ENCODE results near the gene NDNF. TPM values are rescaled to one million over a fixed set of nuclear protein-coding genes. Genes with fewer than 3 reads are reported as not detected.

Gene NDNF
- polyA plus RNA-seq, 1 of the 3 experiments (the other 2 are of a cell fraction), result not detected

DNA sequence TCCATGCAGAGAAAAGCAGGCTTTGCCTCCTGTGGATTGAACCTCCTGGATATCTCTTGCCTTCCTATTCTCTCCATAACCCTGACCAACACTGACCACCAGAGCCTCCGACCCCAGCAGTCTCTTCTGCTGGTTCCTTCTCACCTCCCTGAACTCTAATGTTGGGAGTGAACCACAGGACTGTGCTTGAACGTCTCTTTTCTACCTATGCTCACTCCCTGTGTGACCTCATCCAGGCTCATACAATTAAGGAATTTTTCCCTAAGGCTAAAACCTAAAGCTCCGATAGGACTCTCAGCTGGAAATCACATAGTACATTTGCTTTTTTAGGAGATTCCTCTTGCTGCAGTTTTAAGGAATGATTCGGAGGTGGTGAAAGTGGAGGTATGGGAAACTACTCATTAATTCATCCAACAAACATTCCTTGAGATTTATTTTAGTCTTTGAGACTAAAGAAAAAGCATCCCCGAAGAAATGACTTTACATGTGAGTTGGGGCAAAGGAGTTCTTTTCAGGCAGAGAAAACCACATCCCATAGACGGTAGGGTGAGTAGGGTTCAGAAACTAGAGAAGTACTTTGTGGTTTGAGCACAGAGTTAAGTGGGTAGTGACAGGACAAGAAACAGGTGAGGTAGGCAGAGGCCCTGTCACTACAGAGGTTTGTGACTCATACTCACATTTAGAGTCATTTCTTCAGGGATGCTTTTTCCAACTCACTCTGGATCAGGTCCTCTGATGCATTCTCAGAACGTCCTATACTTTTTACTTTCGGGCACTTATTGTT, 30.8 kb downstream of the NDNF start:
- Histone ChIP-seq H3K36me3 (replicated peaks in 1 of 2; ENCODE audit: control insufficient read depth in 1 of 2, insufficient read depth in 2 of 2, low read length in 1 of 2) (no peaks in the 10 kb centered on the region), H3K9me3 (no peaks in the 10 kb centered on the region), H3K9me2 (no peaks in the 10 kb centered on the region), H3K27me3 (ENCODE audit: insufficient read depth) (no peaks in the 10 kb centered on the region), H3F3A (replicated peaks; ENCODE audit: insufficient read depth) (no peaks in the 10 kb centered on the region), H3K4me1 (ENCODE audit: control insufficient read depth in 1 of 2, insufficient read depth in 2 of 2, low read depth in 1 of 2, low read length in 1 of 2) (no peaks in the 10 kb centered on the region), H4K20me1 (ENCODE audit: insufficient read depth) (no peaks in the 10 kb centered on the region), H2AFZ (ENCODE audit: low read depth) (no peak overlapping the region), H3K27ac (ENCODE audit: low read depth in 2 of 2, low read length in 1 of 2) (no peak overlapping the region), H3K9ac (no peak overlapping the region), H3K4me2 (no peak overlapping the region), H3K4me3 (ENCODE audit: low read depth in 2 of 2, low read length in 1 of 2) (no peak overlapping the region), H3K79me2 (ENCODE audit: insufficient read depth) (no peaks in the 10 kb centered on the region)
- CTCF ChIA-PET, result no interaction called here
- DNase-seq, result no peak
- POLR2A ChIA-PET, result no interaction called here
- WGBS (ENCODE audit: low lambda C conversion rate), result 37% methylated on average over 8 of the region's 8 CpGs
- no peak for TF ChIP-seq RFX5 (IDR thresholded peaks at IDR 0.05; ENCODE audit: low read length)
- no peak for TF ChIP-seq JUND (IDR thresholded peaks at IDR 0.05)

GRCh38 chr4:121034017-121034416, 38.3 kb downstream of the NDNF start:
- Histone ChIP-seq H3K4me3 (ENCODE audit: low read depth in 2 of 2, low read length in 1 of 2) (no peak overlapping the region), H4K20me1 (ENCODE audit: insufficient read depth) (no peaks in the 10 kb centered on the region), H3K4me1 (ENCODE audit: control insufficient read depth in 1 of 2, insufficient read depth in 2 of 2, low read depth in 1 of 2, low read length in 1 of 2) (no peaks in the 10 kb centered on the region), H2AFZ (ENCODE audit: low read depth) (no peak overlapping the region), H3K27ac (ENCODE audit: low read depth in 2 of 2, low read length in 1 of 2) (no peak overlapping the region), H3K27me3 (ENCODE audit: insufficient read depth) (no peaks in the 10 kb centered on the region), H3K9me3 (no peaks in the 10 kb centered on the region), H3K9me2 (no peaks in the 10 kb centered on the region), H3K36me3 (replicated peaks in 1 of 2; ENCODE audit: control insufficient read depth in 1 of 2, insufficient read depth in 2 of 2, low read length in 1 of 2) (no peaks in the 10 kb centered on the region), H3K4me2 (no peak overlapping the region), H3K79me2 (ENCODE audit: insufficient read depth) (no peaks in the 10 kb centered on the region), H3F3A (replicated peaks; ENCODE audit: insufficient read depth) (no peaks in the 10 kb centered on the region), H3K9ac (no peak overlapping the region)
- TF ChIP-seq, protein P1, sequence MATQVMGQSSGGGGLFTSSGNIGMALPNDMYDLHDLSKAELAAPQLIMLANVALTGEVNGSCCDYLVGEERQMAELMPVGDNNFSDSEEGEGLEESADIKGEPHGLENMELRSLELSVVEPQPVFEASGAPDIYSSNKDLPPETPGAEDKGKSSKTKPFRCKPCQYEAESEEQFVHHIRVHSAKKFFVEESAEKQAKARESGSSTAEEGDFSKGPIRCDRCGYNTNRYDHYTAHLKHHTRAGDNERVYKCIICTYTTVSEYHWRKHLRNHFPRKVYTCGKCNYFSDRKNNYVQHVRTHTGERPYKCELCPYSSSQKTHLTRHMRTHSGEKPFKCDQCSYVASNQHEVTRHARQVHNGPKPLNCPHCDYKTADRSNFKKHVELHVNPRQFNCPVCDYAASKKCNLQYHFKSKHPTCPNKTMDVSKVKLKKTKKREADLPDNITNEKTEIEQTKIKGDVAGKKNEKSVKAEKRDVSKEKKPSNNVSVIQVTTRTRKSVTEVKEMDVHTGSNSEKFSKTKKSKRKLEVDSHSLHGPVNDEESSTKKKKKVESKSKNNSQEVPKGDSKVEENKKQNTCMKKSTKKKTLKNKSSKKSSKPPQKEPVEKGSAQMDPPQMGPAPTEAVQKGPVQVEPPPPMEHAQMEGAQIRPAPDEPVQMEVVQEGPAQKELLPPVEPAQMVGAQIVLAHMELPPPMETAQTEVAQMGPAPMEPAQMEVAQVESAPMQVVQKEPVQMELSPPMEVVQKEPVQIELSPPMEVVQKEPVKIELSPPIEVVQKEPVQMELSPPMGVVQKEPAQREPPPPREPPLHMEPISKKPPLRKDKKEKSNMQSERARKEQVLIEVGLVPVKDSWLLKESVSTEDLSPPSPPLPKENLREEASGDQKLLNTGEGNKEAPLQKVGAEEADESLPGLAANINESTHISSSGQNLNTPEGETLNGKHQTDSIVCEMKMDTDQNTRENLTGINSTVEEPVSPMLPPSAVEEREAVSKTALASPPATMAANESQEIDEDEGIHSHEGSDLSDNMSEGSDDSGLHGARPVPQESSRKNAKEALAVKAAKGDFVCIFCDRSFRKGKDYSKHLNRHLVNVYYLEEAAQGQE (IDR thresholded peaks at IDR 0.05; ENCODE audit: low read depth, low read length), result no peak
- TF ChIP-seq SIN3A (IDR thresholded peaks at IDR 0.05; ENCODE audit: borderline replicate concordance, low read depth, low read length), result no peak
- TF ChIP-seq JUND (IDR thresholded peaks at IDR 0.05), result no peak
- TF ChIP-seq POLR2AphosphoS5 (IDR thresholded peaks at IDR 0.05; ENCODE audit: low read depth, low read length), result no peak
- TF ChIP-seq GABPA (IDR thresholded peaks at IDR 0.05; ENCODE audit: low read depth), result no peak
- TF ChIP-seq MXI1 (IDR thresholded peaks at IDR 0.05; ENCODE audit: low read depth, low read length), result no peak
- WGBS (ENCODE audit: low lambda C conversion rate), result 16% methylated on average over 3 of the region's 3 CpGs
- CTCF ChIA-PET, result interaction anchor here (0.9 to 2.1 kb wide), 2 partner anchors 17 to 18 kb away, joined by 3 to 9 read pairs; no protein-coding TSS in a partner anchor
- no peak for DNase-seq
- POLR2A ChIA-PET, result no interaction called here

- no peaks in the 10 kb centered on the region for H3K79me2 ChIP-seq (ENCODE audit: insufficient read depth)
- ChIA-PET CTCF (no interaction called here), POLR2A (no interaction called here)
- no peaks in the 10 kb centered on the region for H3K4me1 ChIP-seq (ENCODE audit: control insufficient read depth in 1 of 2, insufficient read depth in 2 of 2, low read depth in 1 of 2, low read length in 1 of 2)
- TF ChIP-seq YY1 (IDR thresholded peaks at IDR 0.05; ENCODE audit: low read depth), result no peak
- no peak for TF ChIP-seq FOXM1 (IDR thresholded peaks at IDR 0.05; ENCODE audit: low read depth)
- TF ChIP-seq GABPA (IDR thresholded peaks at IDR 0.05; ENCODE audit: low read depth), result no peak
- no peak for TF ChIP-seq SMC3 (IDR thresholded peaks at IDR 0.05; ENCODE audit: low read depth, low read length)
- TF ChIP-seq, protein P2, sequence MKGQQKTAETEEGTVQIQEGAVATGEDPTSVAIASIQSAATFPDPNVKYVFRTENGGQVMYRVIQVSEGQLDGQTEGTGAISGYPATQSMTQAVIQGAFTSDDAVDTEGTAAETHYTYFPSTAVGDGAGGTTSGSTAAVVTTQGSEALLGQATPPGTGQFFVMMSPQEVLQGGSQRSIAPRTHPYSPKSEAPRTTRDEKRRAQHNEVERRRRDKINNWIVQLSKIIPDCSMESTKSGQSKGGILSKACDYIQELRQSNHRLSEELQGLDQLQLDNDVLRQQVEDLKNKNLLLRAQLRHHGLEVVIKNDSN (IDR thresholded peaks at IDR 0.05; ENCODE audit: borderline replicate concordance, low read depth), result no peak
- no peak for TF ChIP-seq EZH2phosphoT487 (IDR thresholded peaks at IDR 0.05; ENCODE audit: borderline replicate concordance, low read depth)
- TF ChIP-seq RFX5 (IDR thresholded peaks at IDR 0.05; ENCODE audit: low read length), result no peak
- no peak for TF ChIP-seq FOXJ3 (CRISPR knock-in tag; IDR thresholded peaks at IDR 0.05)
- no peak for TF ChIP-seq CHD2 (IDR thresholded peaks at IDR 0.05; ENCODE audit: low read length, partially characterized antibody)
- no peak for TF ChIP-seq NRF1 (IDR thresholded peaks at IDR 0.05; ENCODE audit: low read depth, low read length)
- TF ChIP-seq TEAD4 (IDR thresholded peaks at IDR 0.05; ENCODE audit: borderline replicate concordance, insufficient read depth), result no peak
- no peak for DNase-seq
- H4K20me1 ChIP-seq (ENCODE audit: insufficient read depth), result no peaks in the 10 kb centered on the region
- H3F3A ChIP-seq (replicated peaks; ENCODE audit: insufficient read depth), result no peaks in the 10 kb centered on the region
- no peak overlapping the region for H3K9ac ChIP-seq
- H3K4me2 ChIP-seq, result no peak overlapping the region
- no peaks in the 10 kb centered on the region for H3K36me3 ChIP-seq (replicated peaks in 1 of 2; ENCODE audit: control insufficient read depth in 1 of 2, insufficient read depth in 2 of 2, low read length in 1 of 2)
- no peaks in the 10 kb centered on the region for H3K9me3 ChIP-seq
- H3K4me3 ChIP-seq (ENCODE audit: low read depth in 2 of 2, low read length in 1 of 2), result no peak overlapping the region
- no peaks in the 10 kb centered on the region for H3K9me2 ChIP-seq
- 56% methylated on average over 2 of the region's 2 CpGs for WGBS (ENCODE audit: low lambda C conversion rate)
- H2AFZ ChIP-seq (ENCODE audit: low read depth), result no peak overlapping the region
- no peaks in the 10 kb centered on the region for H3K27me3 ChIP-seq (ENCODE audit: insufficient read depth)
- H3K27ac ChIP-seq (ENCODE audit: low read depth in 2 of 2, low read length in 1 of 2), result no peak overlapping the region
Measured at GRCh38 chr4:121030711-121031110, 41.6 kb downstream of the NDNF start.
